GM19099 (cell line): ENCODE data around the gene CDC20.

Experiments
- POLR2A ChIP-seq: IDR thresholded peaks from 3 replicates; pipeline ENCODE4 v1.6.1; 2011; ENCODE audit warnings: low read depth; ENCODE audit not compliant: insufficient read length; ENCODE audit errors: extremely low read depth

CDC20 gene

DNA sequence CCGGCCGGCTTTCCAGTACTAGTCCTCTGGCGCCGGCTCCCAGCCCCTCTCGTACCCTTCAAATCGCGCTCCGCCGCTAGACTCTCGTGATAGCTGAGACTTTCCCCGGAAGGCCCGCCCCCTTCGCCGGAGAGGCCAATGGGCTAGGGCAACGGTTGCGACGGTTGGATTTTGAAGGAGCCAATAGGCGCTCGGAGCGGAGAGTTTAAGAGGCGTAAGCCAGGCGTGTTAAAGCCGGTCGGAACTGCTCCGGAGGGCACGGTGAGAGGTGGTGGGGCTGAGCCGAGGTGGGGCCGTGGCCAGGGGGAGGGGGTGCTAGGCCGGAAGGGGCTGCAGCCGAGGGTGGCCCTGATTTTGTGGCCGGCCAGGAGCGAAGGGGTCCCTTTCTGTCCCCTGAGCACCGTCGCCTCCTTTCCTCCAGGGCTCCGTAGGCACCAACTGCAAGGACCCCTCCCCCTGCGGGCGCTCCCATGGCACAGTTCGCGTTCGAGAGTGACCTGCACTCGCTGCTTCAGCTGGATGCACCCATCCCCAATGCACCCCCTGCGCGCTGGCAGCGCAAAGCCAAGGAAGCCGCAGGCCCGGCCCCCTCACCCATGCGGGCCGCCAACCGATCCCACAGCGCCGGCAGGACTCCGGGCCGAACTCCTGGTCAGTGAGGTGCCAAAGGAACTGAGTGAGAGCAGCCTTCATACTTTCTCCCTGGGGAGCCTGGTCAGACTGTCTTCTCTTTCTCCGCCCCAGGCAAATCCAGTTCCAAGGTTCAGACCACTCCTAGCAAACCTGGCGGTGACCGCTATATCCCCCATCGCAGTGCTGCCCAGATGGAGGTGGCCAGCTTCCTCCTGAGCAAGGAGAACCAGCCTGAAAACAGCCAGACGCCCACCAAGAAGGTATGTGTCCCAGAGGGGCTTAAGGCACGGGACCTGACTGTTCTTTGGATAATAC lies at the start of gene CDC20:
TSS of gene CDC20 (plus strand) at position 236 of the 948 bp plus-strand sequence. CDS start at position 471, 235 bp downstream.
- peak; percentile 87 for TF ChIP-seq POLR2A

GRCh38 chr1:43309405-43310025 lies 49.3 kb upstream of the CDC20 start:
- no peak for TF ChIP-seq POLR2A

GRCh38 chr1:43311521-43311920 lies 47.3 kb upstream of the CDC20 start:
- TF ChIP-seq POLR2A, result no peak

DNA sequence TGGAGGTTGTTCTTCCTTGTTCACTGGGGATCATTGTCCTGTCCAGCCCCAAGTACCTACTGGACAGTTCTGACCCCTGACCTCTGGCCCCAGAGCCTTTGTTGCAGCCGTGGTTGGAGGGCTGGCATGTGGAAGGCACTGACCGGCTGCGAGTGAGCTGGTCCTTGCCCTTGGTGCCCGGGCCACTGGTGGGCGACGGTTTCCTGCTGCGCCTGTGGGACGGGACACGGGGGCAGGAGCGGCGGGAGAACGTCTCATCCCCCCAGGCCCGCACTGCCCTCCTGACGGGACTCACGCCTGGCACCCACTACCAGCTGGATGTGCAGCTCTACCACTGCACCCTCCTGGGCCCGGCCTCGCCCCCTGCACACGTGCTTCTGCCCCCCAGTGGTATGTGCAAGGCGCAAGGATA lies 46.6 kb upstream of the CDC20 start:
- no peak for TF ChIP-seq POLR2A

GRCh38 chr1:43312663-43313515 lies 45.9 kb upstream of the CDC20 start:
- TF ChIP-seq POLR2A, result no peak

DNA sequence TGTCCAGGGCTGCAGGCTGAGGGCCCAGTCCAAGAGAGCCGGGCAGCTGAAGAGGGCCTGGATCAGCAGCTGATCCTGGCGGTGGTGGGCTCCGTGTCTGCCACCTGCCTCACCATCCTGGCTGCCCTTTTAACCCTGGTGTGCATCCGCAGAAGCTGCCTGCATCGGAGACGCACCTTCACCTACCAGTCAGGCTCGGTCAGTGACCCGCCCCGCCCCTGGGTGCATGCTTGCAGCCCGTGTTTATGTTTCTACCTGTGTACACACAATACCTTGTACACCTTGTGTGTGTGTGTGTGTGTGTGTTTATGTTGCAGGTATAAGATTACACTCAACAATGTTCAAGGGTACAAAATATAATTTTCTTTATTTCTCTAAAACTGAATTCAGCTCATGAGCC lies 45.0 kb upstream of the CDC20 start:
- no peak for TF ChIP-seq POLR2A

DNA sequence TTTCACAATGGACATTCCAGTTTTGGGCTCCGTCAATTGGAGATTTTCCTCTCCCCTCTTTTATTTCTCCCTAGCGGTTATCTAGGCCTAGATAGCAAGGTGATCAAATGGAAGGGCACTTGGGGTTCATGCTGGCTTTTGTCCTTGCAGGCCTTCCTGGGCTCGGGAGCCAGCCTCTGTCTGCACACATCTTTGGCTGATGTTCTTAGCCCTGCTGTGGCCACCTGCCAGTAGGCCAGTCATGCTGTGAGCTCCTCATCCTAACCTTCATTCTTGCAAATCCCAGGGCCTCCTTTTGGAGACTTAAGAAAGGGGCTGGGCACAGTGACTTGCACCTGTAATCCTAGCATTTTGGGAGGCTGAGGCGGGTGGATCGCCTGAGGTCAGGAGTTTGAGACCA lies 44.5 kb upstream of the CDC20 start:
- TF ChIP-seq POLR2A, result no peak

- TF ChIP-seq POLR2A, result no peak
Measured at GRCh38 chr1:43315481-43315880, 43.3 kb upstream of the CDC20 start.

- TF ChIP-seq POLR2A, result no peak
Measured at GRCh38 chr1:43315963-43316737, 42.6 kb upstream of the CDC20 start.

GRCh38 chr1:43316738-43317520 lies 41.9 kb upstream of the CDC20 start:
- TF ChIP-seq POLR2A, result no peak

GRCh38 chr1:43317817-43318471 lies 40.8 kb upstream of the CDC20 start:
- TF ChIP-seq POLR2A, result no peak

GRCh38 chr1:43318831-43319230 lies 40.0 kb upstream of the CDC20 start:
- TF ChIP-seq POLR2A, result no peak

DNA sequence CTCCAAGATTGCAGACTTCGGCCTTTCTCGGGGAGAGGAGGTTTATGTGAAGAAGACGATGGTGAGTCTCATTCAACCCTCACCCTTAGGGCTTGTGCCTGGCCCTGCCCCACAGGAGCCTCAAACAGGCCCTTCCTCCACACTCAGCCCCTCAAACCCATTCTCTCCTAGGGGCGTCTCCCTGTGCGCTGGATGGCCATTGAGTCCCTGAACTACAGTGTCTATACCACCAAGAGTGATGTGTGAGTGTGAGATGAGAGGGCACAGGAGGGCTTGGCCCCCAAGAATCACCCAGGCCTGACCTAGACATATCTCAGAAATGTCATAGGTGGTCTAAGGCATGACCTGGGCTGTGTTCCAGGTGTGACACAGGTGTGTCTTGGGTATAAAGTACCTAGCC lies 39.5 kb upstream of the CDC20 start:
- TF ChIP-seq POLR2A, result no peak

DNA sequence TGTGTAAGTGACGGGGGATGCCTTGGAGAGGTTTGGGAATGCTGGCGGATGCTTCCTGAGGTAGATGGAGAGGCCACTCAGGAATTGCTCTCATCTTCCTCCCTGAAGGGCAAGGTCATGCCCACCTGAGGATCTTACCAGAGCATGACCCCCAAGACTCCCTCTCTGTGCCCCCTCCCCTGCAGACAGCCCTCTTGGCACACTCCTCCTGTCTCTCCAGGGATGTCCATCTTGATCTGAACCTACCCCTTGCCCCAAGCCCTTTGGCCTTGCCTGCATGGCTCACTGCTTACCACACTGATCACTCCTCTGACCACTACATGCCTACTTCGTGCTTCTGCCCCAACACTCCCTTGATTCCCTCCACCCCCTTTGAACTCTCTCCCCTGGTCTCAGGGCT lies 39.0 kb upstream of the CDC20 start:
- TF ChIP-seq POLR2A, result no peak
